Liver (tissue), 9 donors: ENCODE measurements around the gene ZNF777. TPM values are rescaled to one million over a fixed set of nuclear protein-coding genes. Genes with fewer than 3 reads are reported as not detected.
"Not testable (repeated sequence)": the region's sequence is repeated elsewhere in the genome, so short reads cannot be mapped to it uniquely, and the experiment has no call there.

Experiments used
- DNase-seq: peaks from one replicate; pipeline ENCODE4 v3.0.0-alpha.2; 2017; ENCODE audit warnings: low spot score
- H3K27ac ChIP-seq, 2 donors: one replicate each; pipeline ENCODE4 v1.7.0; 2013; ENCODE audit warnings: inconsistent platforms in 2 of 2, low read length in 2 of 2, control low read depth in 1 of 2, low read depth in 1 of 2, mild to moderate bottlenecking in 1 of 2
- H3K27me3 ChIP-seq, 4 donors: one replicate each; pipeline versions ENCODE4 v1.6.1 to v1.7.0; 2013; ENCODE audit warnings: low read length in 3 of 4, inconsistent platforms in 1 of 4, mild to moderate bottlenecking in 1 of 4, moderate library complexity in 1 of 4; ENCODE audit not compliant: control insufficient read depth in 4 of 4, insufficient read depth in 4 of 4
- H3K36me3 ChIP-seq, 4 donors: one replicate each; pipeline versions ENCODE4 v1.6.1 to v1.7.0; 2013; ENCODE audit warnings: low read length in 3 of 4, mild to moderate bottlenecking in 3 of 4, low read depth in 1 of 4, moderate library complexity in 1 of 4; ENCODE audit not compliant: control insufficient read depth in 4 of 4, insufficient read depth in 3 of 4
- H3K4me1 ChIP-seq, 4 donors: one replicate each; pipeline versions ENCODE4 v1.6.1 to v1.7.0; 2013; ENCODE audit warnings: low read length in 3 of 4, mild to moderate bottlenecking in 3 of 4, moderate library complexity in 1 of 4; ENCODE audit not compliant: control insufficient read depth in 4 of 4, insufficient read depth in 4 of 4
- H3K4me3 ChIP-seq, 3 donors: one replicate each; pipeline versions ENCODE4 v1.6.1 to v1.7.0; 2013; ENCODE audit warnings: low read length in 3 of 3, control low read depth in 1 of 3, low read depth in 1 of 3, mild to moderate bottlenecking in 1 of 3
- H3K9ac ChIP-seq, 2 donors: one replicate each; pipeline ENCODE4 v1.7.0; 2013; ENCODE audit warnings: low read length in 2 of 2, mild to moderate bottlenecking in 2 of 2, moderate library complexity in 2 of 2, control low read depth in 1 of 2, low read depth in 1 of 2
- H3K9me3 ChIP-seq, 4 donors: one replicate each; pipeline versions ENCODE4 v1.6.1 to v1.7.0; 2013; ENCODE audit warnings: low read length in 3 of 4; ENCODE audit not compliant: control insufficient read depth in 4 of 4
- CTCF ChIP-seq: fragments of 150-350 bp; IDR thresholded peaks from 2 replicates; pipeline ENCODE4 v1.5.1; 2017; ENCODE audit warnings: improper control_type of control experiment, low read depth, low read length; ENCODE audit not compliant: missing input control
- EGR1 ChIP-seq, 2 donors: IDR thresholded peaks; 2 replicates each; pipeline ENCODE4 v1.6.1; 2016 to 2018; ENCODE audit warnings: antibody characterized with exemption in 2 of 2, low read depth in 2 of 2
- FOXA1 ChIP-seq: IDR thresholded peaks from 2 replicates; pipeline ENCODE4 v1.6.1; 2016; ENCODE audit warnings: antibody characterized with exemption
- FOXA2 ChIP-seq: IDR thresholded peaks from 2 replicates; pipeline ENCODE4 v1.6.1; 2016; ENCODE audit warnings: antibody characterized with exemption
- HNF4A ChIP-seq, 2 donors: conservative IDR thresholded peaks; 2 replicates each; pipeline ENCODE4 v1.6.1; 2016; ENCODE audit warnings: antibody characterized with exemption in 2 of 2, mild to moderate bottlenecking in 2 of 2
- JUND ChIP-seq, 2 donors: IDR thresholded peaks; 2 replicates each; pipeline ENCODE4 v1.6.1; 2016; ENCODE audit warnings: antibody characterized with exemption in 2 of 2
- NR2F2 ChIP-seq: IDR thresholded peaks from 2 replicates; pipeline ENCODE4 v1.6.1; 2016; ENCODE audit warnings: antibody characterized with exemption
- RAD21 ChIP-seq, 2 donors: IDR thresholded peaks; 2 replicates each; pipeline ENCODE4 v1.6.1; 2016; ENCODE audit warnings: antibody characterized with exemption in 2 of 2, mild to moderate bottlenecking in 2 of 2
- RXRA ChIP-seq, 2 donors: IDR thresholded peaks; 2 replicates each; pipeline ENCODE4 v1.6.1; 2017 to 2018; ENCODE audit warnings: antibody characterized with exemption in 2 of 2, mild to moderate bottlenecking in 1 of 2
- SP1 ChIP-seq: IDR thresholded peaks from 2 replicates; pipeline ENCODE4 v1.6.1; 2018; ENCODE audit warnings: antibody characterized with exemption, mild to moderate bottlenecking
- TAF1 ChIP-seq: conservative IDR thresholded peaks from 2 replicates; pipeline ENCODE4 v1.6.1; 2016; ENCODE audit warnings: antibody characterized with exemption, mild to moderate bottlenecking
- WGBS: extraction: QIAGEN DNeasy Blood & Tissue Kit; methylation state at CpG from one replicate; pipeline ENCODE4 v1.1.7; 2013; 5-methylcytosine and 5-hydroxymethylcytosine counted together
- polyA plus RNA-seq, 2 donors: library from polyadenylated mRNA; stranded (reverse) in 1 of 2; unstranded in 1 of 2; fragments of 200-250 nt in 1 of 2; fragments of >200 nt in 1 of 2; fragmentation: Nextera tagmentation in 1 of 2; extraction: Ambion mirVana in 1 of 2; gene quantifications; one replicate each; pipeline versions ENCODE4 v1.2.1 to v1.2.3, GENCODE V29; 2013 to 2015
- total RNA-seq, 2 donors: library from RNA; depleted of rRNA; stranded (reverse); fragments of >200 nt; gene quantifications; one replicate each; pipeline ENCODE4 v1.2.3, GENCODE V29; 2014
- TF ChIP-seq, protein P1 (sequence below): IDR thresholded peaks from 2 replicates; pipeline ENCODE4 v1.6.1; 2016; ENCODE audit warnings: antibody characterized with exemption
- TF ChIP-seq, protein P2 (sequence below): IDR thresholded peaks from 2 replicates; pipeline ENCODE4 v1.6.1; 2016; ENCODE audit warnings: antibody characterized with exemption, mild to moderate bottlenecking
- donor health status: healthy.
- donor health status: healthy.
- donor health status: healthy.
- donor health status: healthy.
- donor health status: healthy.

Gene ZNF777
- total and polyA plus RNA-seq, 4 donors: 0.22 to 5.7 (median 4.1) TPM

DNA sequence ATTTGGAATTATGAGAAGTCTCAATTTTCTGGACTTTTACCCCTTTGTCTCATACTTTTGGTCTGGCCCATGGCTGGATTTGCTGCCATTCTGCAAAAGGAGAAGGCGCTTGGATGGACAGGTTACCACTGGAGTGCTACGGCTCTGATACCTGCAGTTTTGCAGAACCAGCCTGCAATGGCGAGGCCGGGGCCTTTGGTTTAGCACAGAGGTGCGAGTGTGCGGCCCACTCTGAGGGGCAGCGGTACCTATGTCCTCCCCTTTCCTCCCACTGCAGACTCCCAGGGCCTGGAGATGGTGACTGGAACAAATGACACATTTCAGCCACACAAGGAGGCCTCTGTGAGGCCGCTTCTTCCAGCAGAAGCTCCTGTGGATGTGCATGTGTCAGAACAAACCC, 11.9 kb downstream of the ZNF777 start (continued):
- TF ChIP-seq TAF1 (no peak), HNF4A (conservative IDR thresholded peaks at IDR 0.05) (no peak), EGR1 (IDR thresholded peaks at IDR 0.05; ENCODE audit: low read depth in 2 of 2) (no peak), NR2F2 (no peak), JUND (IDR thresholded peaks at IDR 0.05) (no peak)

DNA sequence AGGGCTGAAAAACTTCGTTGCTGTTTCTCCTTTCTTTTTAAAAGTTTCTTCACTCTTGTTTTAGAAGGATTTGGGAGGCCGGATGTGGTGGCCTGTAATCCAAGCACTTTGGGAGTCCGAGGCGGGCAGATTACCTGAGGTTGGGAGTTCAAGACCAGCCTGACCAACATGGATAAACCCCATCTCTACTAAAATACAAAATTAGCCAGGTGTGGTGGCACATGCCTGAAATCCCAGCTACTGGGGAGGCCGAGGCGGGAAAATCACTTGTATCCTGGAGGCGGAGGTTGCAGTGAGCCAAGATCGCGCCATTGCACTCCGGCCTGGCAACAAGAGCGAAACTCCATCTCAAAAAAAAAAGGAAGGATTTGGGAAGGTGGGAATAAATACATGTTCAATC, 14.8 kb downstream of the ZNF777 start:
- peaks cover 19 to 43% (median 39%) of the 10 kb centered on the region in 4 donors for H3K36me3 ChIP-seq
- H3K27ac ChIP-seq, H3K9ac ChIP-seq, H3K9me3 ChIP-seq, H3K27me3 ChIP-seq, H3K4me3 ChIP-seq, H3K4me1 ChIP-seq, DNase-seq: not testable (repeated sequence)
- 96% methylated on average over 11 of the region's 11 CpGs for WGBS

- no peak for TF ChIP-seq RAD21 (IDR thresholded peaks at IDR 0.05)
- no peak for TF ChIP-seq RXRA (IDR thresholded peaks at IDR 0.05)
- TF ChIP-seq, protein P1, sequence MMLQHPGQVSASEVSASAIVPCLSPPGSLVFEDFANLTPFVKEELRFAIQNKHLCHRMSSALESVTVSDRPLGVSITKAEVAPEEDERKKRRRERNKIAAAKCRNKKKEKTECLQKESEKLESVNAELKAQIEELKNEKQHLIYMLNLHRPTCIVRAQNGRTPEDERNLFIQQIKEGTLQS: no peak
- no peak for TF ChIP-seq CTCF
- TF ChIP-seq, protein P2, sequence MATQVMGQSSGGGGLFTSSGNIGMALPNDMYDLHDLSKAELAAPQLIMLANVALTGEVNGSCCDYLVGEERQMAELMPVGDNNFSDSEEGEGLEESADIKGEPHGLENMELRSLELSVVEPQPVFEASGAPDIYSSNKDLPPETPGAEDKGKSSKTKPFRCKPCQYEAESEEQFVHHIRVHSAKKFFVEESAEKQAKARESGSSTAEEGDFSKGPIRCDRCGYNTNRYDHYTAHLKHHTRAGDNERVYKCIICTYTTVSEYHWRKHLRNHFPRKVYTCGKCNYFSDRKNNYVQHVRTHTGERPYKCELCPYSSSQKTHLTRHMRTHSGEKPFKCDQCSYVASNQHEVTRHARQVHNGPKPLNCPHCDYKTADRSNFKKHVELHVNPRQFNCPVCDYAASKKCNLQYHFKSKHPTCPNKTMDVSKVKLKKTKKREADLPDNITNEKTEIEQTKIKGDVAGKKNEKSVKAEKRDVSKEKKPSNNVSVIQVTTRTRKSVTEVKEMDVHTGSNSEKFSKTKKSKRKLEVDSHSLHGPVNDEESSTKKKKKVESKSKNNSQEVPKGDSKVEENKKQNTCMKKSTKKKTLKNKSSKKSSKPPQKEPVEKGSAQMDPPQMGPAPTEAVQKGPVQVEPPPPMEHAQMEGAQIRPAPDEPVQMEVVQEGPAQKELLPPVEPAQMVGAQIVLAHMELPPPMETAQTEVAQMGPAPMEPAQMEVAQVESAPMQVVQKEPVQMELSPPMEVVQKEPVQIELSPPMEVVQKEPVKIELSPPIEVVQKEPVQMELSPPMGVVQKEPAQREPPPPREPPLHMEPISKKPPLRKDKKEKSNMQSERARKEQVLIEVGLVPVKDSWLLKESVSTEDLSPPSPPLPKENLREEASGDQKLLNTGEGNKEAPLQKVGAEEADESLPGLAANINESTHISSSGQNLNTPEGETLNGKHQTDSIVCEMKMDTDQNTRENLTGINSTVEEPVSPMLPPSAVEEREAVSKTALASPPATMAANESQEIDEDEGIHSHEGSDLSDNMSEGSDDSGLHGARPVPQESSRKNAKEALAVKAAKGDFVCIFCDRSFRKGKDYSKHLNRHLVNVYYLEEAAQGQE: no peak
- no peak for TF ChIP-seq NR2F2
- no peak for TF ChIP-seq SP1
- Histone ChIP-seq H3K27ac (no peak overlapping the region), H3K4me3 (no peak overlapping the region), H3K4me1 (no peaks in the 10 kb centered on the region), H3K36me3 (peaks cover 12 to 25% (median 24%) of the 10 kb centered on the region in 4 donors), H3K27me3 (no peaks in the 10 kb centered on the region), H3K9ac (no peak overlapping the region), H3K9me3 (no peaks in the 10 kb centered on the region)
- WGBS: 92% methylated on average over 6 of the region's 6 CpGs
- DNase-seq: no peak
Observed at GRCh38 chr7:149444287-149444686, 16.6 kb downstream of the ZNF777 start.

DNA sequence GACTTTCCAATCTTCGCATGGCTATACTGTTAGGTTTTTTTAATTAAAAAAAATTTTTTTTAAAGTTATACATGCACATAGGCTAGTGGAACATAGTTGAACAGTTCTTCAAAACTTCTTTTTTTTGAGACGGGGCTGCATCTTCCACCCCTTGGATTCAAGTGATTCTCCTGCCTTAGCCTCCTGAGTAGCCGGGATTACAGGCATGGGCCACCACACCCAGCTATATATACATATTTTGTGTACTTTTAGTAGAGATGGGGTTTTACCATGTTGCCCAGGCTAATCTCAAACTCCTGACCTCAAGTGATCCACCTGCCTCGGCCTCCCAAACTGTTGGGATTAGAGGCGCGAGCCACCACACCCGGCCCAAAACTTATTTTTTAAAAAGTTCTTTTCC, 17.3 kb downstream of the ZNF777 start:
- H3K36me3 ChIP-seq: peaks cover 8 to 22% (median 17%) of the 10 kb centered on the region in 4 donors
- TF ChIP-seq EGR1 (IDR thresholded peaks at IDR 0.05; ENCODE audit: low read depth in 2 of 2) (no peak), TAF1 (no peak), FOXA2 (no peak), JUND (IDR thresholded peaks at IDR 0.05) (no peak), FOXA1 (no peak)
- TF ChIP-seq, protein P2: no peak
- TF ChIP-seq, protein P1: no peak
- WGBS: 96% methylated on average over 7 of the region's 7 CpGs

More for the DNA sequence above, 17.3 kb downstream of the ZNF777 start:
- no peak overlapping the region for H3K4me3 ChIP-seq
- no peaks in the 10 kb centered on the region for H3K27me3 ChIP-seq
- no peak for DNase-seq
- no peaks in the 10 kb centered on the region for H3K4me1 ChIP-seq
- no peak overlapping the region for H3K9ac ChIP-seq
- H3K9me3 ChIP-seq: no peaks in the 10 kb centered on the region
- no peak overlapping the region for H3K27ac ChIP-seq
